Fibroblast of villous mesenchyme (primary cell): Measurements from ENCODE around the gene CCDC9. TPM values are rescaled to one million over a fixed set of nuclear protein-coding genes. Genes with fewer than 3 reads are reported as not detected.

ENCODE experiments used
- DNase-seq: peaks from one replicate; pipeline ENCODE4 v3.0.0-alpha.2; 2010; ENCODE audit warnings: low read depth
- H3K4me3 ChIP-seq: 2 replicates; pipeline ENCODE4 v1.5.1; 2011; ENCODE audit warnings: low read depth, mild to moderate bottlenecking, low read length
- CTCF ChIP-seq: IDR thresholded peaks from 2 replicates; pipeline ENCODE4 v1.5.1; 2012; ENCODE audit warnings: low read depth, mild to moderate bottlenecking, low read length; ENCODE audit not compliant: insufficient read depth
- total RNA-seq: library from RNA; depleted of rRNA; stranded (reverse); fragments of >200 nt; gene quantifications from 2 replicates; pipeline ENCODE4 v1.2.3, GENCODE V29; 2012

Gene CCDC9
- total RNA-seq, 1 donor = 7.3 TPM

DNA sequence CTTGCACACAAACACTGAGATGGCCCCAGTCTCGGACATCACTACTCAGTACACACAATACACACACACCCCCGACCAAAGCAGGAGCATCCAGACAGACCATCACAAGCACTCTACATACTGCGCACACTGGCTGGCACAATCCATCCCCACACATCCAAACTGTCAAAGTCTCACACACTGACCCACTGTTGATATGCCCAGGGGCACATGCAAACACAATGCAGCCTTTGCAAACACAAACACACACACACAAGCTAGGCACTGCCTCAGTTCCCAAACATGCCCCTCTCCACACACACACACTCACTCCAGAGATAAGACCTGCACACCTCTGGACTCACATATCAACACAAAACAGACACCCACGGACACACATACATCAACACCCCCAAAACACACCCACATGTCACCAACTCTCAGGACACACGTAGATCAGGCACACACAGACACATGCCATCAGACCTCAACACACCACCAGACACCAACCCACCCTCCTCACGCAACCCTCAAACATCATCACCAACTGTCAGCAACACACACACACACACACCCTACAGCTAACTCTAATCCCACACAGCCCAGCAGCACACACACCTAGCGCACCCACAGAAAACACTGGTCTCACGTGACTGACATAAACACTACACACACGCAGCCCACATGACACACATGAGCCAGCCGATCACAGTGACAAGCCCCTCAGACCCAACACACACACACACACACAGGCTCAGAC is 27.2 kb upstream of the CCDC9 start:
- peak overlapping the region; percentile 98 for H3K4me3 ChIP-seq
- DNase-seq = peak; percentile 51
- TF ChIP-seq CTCF = no peak

DNA sequence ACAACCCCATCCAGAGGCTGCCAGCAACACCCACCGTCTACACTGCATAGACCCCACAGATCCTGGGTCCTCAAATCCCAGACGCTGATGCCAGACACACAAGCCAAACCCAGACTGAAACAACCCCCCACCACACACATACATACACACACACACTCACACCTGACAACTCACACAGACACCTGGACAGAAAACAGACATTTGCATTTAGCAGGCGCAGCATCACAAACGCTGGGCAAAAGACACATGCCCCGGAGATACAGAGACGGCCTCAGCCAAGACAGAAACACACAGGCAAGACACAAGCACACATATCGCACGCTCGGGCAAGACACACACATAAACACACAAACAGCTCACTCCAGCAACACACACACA is 26.7 kb upstream of the CCDC9 start:
- DNase-seq = peak; percentile 39
- peak overlapping the region; percentile 98 for H3K4me3 ChIP-seq
- no peak for TF ChIP-seq CTCF

DNA sequence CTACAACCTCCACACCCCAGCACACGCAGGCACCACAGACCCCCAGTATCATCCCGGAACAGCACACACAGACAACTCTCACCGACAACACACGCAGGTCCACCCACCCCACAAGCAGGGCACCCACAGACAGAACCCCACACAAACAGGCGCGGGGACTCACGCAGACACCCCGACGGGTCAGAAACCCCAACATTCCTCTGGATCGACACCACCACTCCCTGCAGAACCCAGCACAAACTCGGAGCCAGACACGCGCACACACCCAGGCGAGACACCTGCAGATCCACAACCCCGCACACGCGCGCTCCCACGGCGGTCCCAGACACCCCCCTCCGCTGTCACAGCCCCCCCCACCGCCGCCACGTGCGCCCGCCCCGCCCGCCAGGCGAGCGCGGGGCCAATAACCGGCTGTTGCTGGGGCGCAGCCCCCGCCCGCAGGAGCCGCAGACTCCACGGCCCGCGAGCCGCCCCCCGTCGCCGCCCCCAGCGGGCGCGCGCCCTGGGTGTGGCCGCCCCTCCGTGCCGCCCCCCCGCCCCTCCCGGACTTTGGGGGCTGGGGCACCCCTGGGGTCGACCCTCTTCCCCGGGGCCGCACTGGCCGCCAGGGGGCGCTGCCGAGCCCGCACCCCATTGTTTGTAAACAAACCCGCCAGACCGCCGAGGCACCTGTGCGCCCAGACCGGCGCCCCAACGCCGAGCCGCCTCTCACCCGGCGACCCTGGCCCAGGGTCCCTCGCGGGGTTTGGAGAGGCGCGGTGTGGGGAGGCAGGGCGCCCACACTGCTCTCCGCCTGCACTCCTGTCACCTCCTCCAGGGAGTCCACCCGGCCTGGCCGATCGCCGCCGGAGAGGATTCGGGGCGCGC is 26.0 kb upstream of the CCDC9 start:
- H3K4me3 ChIP-seq = peak overlapping the region; percentile 98
- peak; percentile 68 for DNase-seq
- peak; percentile 63 for TF ChIP-seq CTCF

DNA sequence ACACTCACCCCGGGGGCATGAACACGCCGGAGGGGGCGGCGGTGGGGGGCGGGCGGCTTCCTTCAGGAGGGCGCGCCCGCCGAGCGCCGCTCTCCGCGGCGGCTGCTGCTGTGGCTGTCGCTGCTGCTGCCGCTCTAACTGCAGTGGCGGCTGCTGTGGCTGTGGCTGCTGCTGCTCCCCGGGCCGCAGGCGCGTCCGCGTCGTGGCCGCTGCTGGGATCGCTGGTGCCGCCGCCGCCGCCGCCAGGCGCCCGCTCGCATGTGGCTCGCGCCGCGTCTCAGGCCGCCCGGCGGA is 25.5 kb upstream of the CCDC9 start, which contains the start of gene BBC3:
Gene BBC3 (minus strand): TSS at position 279 of the 294 bp plus-strand sequence. CDS start 2,768 bp downstream, outside the sequence.
- no peak for DNase-seq
- peak within 1 kb of the TSS; percentile 98 for H3K4me3 ChIP-seq
- TF ChIP-seq CTCF = no peak

GRCh38 chr19:47231215-47232054 is 24.9 kb upstream of the CCDC9 start:
- no peak for TF ChIP-seq CTCF
- peak overlapping the region; percentile 56 for H3K4me3 ChIP-seq
- peak; percentile 92 for DNase-seq

GRCh38 chr19:47232422-47233211 is 23.7 kb upstream of the CCDC9 start:
- TF ChIP-seq CTCF = no peak
- peak; percentile 76 for DNase-seq
- peak overlapping the region; percentile 56 for H3K4me3 ChIP-seq
